22Rv1 (cell line): ENCODE data around the gene ADAMTS16.

Experiments used
- ZFX ChIP-seq: fragments of 450-650 bp; IDR thresholded peaks from 2 replicates; pipeline ENCODE4 v1.6.1; 2017; ENCODE audit warnings: antibody characterized with exemption, borderline replicate concordance
- TF ChIP-seq, protein P1 (sequence below): fragments of 450-650 bp; IDR thresholded peaks from 2 replicates; pipeline ENCODE4 v1.5.1; 2017; ENCODE audit warnings: mild to moderate bottlenecking

DNA sequence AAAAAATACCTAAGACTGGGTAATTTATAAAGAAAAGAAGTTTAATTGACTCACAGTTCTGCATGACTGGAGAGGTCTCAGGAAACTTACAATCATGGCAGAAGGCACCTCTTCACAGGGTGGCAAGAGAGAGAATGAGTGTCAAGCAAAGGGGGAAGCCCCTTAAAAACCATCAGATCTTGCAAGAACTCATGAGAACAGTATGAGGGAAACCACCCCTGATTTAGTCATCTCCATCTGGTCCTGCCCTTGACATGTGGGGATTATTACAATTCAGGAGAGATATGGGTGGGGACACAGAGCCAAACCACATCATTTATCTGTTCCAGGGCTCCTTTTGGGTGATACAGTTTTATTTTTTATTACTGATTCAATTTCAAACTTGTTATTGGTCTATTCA, 23.2 kb upstream of the ADAMTS16 start:
- TF ChIP-seq, protein P1, sequence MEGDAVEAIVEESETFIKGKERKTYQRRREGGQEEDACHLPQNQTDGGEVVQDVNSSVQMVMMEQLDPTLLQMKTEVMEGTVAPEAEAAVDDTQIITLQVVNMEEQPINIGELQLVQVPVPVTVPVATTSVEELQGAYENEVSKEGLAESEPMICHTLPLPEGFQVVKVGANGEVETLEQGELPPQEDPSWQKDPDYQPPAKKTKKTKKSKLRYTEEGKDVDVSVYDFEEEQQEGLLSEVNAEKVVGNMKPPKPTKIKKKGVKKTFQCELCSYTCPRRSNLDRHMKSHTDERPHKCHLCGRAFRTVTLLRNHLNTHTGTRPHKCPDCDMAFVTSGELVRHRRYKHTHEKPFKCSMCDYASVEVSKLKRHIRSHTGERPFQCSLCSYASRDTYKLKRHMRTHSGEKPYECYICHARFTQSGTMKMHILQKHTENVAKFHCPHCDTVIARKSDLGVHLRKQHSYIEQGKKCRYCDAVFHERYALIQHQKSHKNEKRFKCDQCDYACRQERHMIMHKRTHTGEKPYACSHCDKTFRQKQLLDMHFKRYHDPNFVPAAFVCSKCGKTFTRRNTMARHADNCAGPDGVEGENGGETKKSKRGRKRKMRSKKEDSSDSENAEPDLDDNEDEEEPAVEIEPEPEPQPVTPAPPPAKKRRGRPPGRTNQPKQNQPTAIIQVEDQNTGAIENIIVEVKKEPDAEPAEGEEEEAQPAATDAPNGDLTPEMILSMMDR: no peak
- no peak for TF ChIP-seq ZFX
